AG04450 (cell line): Measurements from ENCODE around the gene TELO2. TPM values are rescaled to one million over a fixed set of nuclear protein-coding genes. Genes with fewer than 3 reads are reported as not detected.
"Not testable (repeated sequence)": the region's sequence is repeated elsewhere in the genome, so short reads cannot be mapped to it uniquely, and the experiment has no call there.

Experiments
- CTCF ChIA-PET: fragments of 300-600, 350-600 bp; formaldehyde crosslinking; extraction: SDS; loops from one replicate; lab custom pipeline; 2022; ENCODE audit warnings: antibody characterized with exemption, inconsistent platforms; lab: Charles Lee
- POLR2A ChIA-PET: fragments of 350-600 bp; formaldehyde crosslinking; extraction: SDS; loops from one replicate; lab custom pipeline; 2021; ENCODE audit warnings: antibody characterized with exemption, inconsistent platforms; lab: Yijun Ruan, JAX
- DNase-seq: peaks from one replicate; pipeline ENCODE4 v3.0.0-alpha.2; 2011; ENCODE audit warnings: low read depth, low spot score
- H3K27ac ChIP-seq: one replicate; pipeline ENCODE4 v1.5.1; 2012; ENCODE audit warnings: low read depth, low read length, control low read depth
- H3K27me3 ChIP-seq: one replicate; pipeline ENCODE4 v1.6.0; 2012; ENCODE audit warnings: low read length; ENCODE audit not compliant: control insufficient read depth, insufficient read depth
- H3K4me3 ChIP-seq: 2 replicates; pipeline ENCODE4 v1.5.1; 2011; ENCODE audit warnings: mild to moderate bottlenecking, low read depth, low read length, control low read depth
- H3K9me3 ChIP-seq: 2 replicates; pipeline ENCODE4 v1.5.1; 2012; ENCODE audit warnings: low read length; ENCODE audit not compliant: control insufficient read depth, insufficient read depth
- CTCF ChIP-seq: IDR thresholded peaks from 2 replicates; pipeline ENCODE4 v1.5.1; 2011; ENCODE audit warnings: low read depth, low read length, control low read depth, inconsistent platforms
- polyA plus RNA-seq: library from polyadenylated mRNA; depleted of rRNA; stranded (reverse); fragments of >200 nt; gene quantifications from 2 replicates; pipeline ENCODE4 v1.2.3, GENCODE V29; 2011

Gene TELO2
- polyA plus RNA-seq, 1 experiment, result 6.2 TPM

GRCh38 chr16:1465567-1465915, 27.6 kb upstream of the TELO2 start:
- Histone ChIP-seq H3K27me3 (no peaks in the 10 kb centered on the region), H3K4me3 (no peak overlapping the region), H3K9me3 (peaks cover 1% of the 10 kb centered on the region; the same call in 1 of the 2 replicates), H3K27ac (no peak overlapping the region)
- no peak for DNase-seq
- TF ChIP-seq CTCF, result no peak
- POLR2A ChIA-PET, result no interaction called here
- CTCF ChIA-PET, result no interaction called here

GRCh38 chr16:1466054-1466453, 27.1 kb upstream of the TELO2 start:
- ChIA-PET POLR2A (no interaction called here), CTCF (no interaction called here)
- H3K27ac ChIP-seq, result no peak overlapping the region
- no peaks in the 10 kb centered on the region for H3K27me3 ChIP-seq
- peaks cover 6% of the 10 kb centered on the region; the same call in 1 of the 2 replicates for H3K9me3 ChIP-seq
- no peak for DNase-seq
- H3K4me3 ChIP-seq, result no peak overlapping the region
- no peak for TF ChIP-seq CTCF

- Histone ChIP-seq H3K4me3 (no peak overlapping the region), H3K27ac (no peak overlapping the region), H3K9me3 (peaks cover 15% of the 10 kb centered on the region), H3K27me3 (no peaks in the 10 kb centered on the region)
- CTCF ChIA-PET, result no interaction called here
- POLR2A ChIA-PET, result no interaction called here
- TF ChIP-seq CTCF, result no peak
- DNase-seq, result no peak
Measured at GRCh38 chr16:1466968-1467521, 26.1 kb upstream of the TELO2 start.

GRCh38 chr16:1468426-1468810, 24.7 kb upstream of the TELO2 start:
- H3K9me3 ChIP-seq, result peaks cover 15% of the 10 kb centered on the region
- POLR2A ChIA-PET, result no interaction called here
- CTCF ChIA-PET, result no interaction called here
- TF ChIP-seq CTCF, result no peak
- no peaks in the 10 kb centered on the region for H3K27me3 ChIP-seq
- no peak overlapping the region for H3K27ac ChIP-seq
- DNase-seq, result no peak
- no peak overlapping the region for H3K4me3 ChIP-seq

GRCh38 chr16:1469141-1469540, 24.0 kb upstream of the TELO2 start:
- POLR2A ChIA-PET, CTCF ChIA-PET, DNase-seq, H3K4me3 ChIP-seq, H3K27ac ChIP-seq, H3K27me3 ChIP-seq: not testable (repeated sequence)
- H3K9me3 ChIP-seq, result peaks cover 15% of the 10 kb centered on the region
